Activated naive CD4-positive, alpha-beta T cell treated with anti-CD3 and anti-CD28 coated beads, Interleukin-2, amount 50 U/mL, for 16 hours (primary cell): ENCODE measurements around the gene SLC66A3.

Experiments used
- DNase-seq: peaks from one replicate; pipeline ENCODE4 v3.0.0-alpha.2; 2020

SLC66A3 gene

DNA sequence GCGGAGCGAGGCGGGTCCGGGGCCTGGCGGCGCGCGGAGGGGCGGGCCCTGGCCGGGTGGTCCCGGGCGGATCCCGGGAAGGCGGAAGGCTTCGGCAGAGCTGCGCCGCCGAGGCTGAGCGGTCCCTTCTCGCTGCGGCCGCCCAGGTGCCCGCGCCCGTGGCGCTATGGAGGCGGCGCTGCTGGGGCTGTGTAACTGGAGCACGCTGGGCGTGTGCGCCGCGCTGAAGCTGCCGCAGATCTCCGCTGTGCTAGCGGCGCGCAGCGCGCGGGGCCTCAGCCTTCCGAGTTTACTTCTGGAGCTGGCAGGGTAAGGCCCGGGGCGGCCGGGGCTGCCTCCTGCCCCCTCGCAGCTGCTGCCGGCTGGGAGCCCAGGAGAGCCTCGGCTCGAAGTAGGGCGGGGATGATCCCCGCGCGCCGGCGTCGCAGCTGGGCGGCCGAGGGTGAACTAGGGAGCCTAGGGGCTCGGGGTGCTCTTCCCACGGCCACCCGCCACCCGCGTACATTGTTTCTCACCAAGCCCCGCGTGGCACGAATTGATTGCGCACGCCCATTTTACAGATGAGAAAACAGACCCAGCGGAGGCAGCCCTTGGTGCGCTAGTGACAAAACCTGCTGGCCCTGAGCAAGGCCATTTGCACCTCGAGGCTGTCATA, at the start of gene SLC66A3:
TSS of gene SLC66A3 (plus strand) at position 87 of the 655 bp plus-strand sequence. CDS start at position 167, 80 bp downstream.
- peak; percentile 78 for DNase-seq

DNA sequence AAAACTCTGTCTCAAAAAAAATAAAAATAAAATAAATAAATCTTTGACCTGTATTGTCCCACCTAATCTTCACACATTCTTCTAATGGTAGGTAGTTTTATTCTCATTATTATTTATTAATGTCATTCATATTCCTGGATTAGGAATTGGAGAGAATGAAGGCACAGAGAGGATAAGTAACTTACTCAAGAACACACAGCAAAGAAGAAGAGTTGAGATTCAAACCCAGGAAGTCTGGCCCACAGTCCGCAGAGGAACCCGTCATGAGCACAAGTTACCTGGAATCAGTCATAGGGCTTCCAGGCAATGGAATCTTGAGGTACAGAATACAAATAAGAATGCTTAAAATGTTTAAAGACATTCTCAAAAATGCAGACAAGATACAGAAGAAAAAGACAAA, 46.3 kb upstream of the SLC66A3 start:
- no peak for DNase-seq

DNA sequence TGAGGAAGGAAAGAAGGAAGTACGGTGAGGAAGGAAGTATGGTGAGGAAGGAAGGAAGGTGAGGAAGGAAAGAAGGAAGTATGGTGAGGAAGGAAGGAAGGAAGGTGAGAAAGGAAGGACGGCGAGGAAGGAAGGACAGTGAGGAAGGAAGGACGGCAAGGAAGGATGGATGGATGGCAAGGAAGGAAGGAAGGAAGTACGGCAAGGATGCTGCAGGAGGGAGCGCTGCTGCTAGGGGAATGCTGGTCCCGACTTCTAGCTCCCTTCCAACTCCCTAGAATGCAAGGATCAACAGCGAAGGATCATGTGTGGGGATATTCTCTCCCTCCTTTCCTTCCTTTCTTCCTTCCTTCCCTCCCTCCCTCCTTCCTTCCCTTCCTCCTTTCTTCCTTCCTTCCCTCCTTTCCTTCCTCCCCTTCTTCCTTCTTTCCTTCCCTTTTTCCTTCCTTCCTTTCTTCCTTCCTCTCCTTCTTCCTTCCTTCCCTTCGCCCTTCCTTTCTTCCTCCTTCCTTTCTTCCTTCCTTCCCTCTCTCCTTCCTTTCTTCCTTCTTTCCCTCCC, 42.3 kb upstream of the SLC66A3 start:
- no peak for DNase-seq

- no peak for DNase-seq
Observed at GRCh38 chr2:11117776-11118175, 37.5 kb upstream of the SLC66A3 start.

DNA sequence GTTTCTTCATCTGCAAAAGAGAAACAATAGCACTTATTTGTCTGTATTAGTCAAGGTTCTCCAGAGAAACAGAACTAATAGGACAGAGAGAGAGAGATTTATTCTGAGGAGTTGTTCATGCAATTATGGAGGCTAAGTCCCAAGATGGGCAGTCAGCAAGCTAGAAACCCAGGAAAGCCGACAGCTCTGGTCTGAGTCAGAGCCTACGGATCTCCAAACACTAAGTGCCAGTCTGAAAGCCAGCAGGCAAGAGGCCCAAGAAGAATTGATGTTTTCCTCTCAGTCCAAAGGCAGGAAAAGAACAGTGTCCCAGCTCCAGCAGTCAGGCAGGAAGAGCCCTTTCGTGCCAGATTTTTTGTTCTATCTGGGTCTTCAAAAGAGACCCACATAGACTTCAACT, 36.5 kb upstream of the SLC66A3 start:
- DNase-seq, result no peak

DNA sequence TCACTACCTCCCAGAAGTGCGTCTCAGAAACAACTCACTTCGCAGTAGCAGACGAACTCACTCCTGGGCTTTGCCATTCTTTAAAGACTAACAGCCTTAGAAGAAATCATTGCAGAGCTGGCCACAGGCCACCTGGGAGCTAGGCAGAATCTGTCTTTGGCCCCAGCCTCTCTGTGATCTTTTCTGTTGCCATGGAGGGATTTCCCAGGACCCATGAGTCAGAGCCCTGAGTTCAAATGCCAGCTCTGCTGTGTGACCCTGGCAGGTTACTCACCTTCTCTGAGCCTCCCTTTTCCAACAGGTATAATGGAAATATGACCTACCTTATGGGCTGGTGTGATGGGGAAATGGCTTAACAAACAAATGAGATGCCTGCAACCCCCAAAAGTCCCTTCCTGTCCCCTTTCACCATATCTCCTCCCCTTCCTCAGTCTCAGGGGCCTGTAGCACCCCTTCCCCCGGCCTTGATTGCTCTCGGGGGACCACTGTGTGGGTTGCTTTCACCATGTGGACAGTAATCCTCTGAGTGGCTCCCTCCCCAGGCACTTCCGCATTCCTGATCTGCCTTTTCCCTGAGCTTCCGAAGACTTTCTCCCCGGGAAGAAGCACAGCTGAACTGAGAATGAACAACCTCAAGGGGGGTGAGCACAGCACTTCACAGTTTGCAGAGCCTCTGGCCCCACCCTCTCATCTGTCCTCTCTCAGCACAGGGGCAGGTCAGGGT, 34.0 kb upstream of the SLC66A3 start:
- DNase-seq, result no peak

DNA sequence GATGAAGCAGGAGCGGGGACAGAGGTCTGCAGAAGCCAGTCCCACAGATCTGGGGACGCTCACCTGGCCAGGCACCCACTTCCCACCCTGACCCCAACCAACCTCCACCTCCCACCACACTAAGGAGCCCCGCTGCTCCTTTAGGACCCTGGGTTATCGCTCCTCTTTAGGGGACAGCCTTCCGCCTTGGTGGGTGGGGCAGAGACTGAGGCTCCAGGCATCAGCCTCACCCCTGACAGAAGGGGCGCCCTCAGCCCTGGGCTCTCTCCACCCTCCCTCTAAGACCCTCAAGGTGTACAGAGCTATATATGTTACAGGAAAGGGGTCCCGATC, 33.5 kb upstream of the SLC66A3 start:
- DNase-seq, result no peak

DNA sequence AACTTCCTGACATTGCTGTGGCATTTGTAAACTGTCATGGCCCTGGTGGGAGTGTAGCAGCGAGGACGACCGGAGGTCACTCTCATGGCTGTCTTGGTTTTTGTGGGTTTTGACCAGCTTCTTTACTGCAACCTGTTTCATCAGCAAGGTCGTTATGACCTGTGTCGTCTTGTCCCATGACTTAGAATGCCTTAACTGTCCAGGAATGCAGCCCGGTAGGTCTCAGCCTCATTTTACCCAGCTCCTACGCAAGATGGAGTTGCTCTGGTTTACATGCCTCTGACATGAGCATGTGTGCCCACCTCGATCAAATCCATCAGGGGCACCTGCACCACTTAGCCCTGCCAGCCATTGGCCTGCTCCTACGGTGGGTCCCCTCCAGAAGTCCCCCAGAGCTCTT, 32.9 kb upstream of the SLC66A3 start:
- no peak for DNase-seq

DNA sequence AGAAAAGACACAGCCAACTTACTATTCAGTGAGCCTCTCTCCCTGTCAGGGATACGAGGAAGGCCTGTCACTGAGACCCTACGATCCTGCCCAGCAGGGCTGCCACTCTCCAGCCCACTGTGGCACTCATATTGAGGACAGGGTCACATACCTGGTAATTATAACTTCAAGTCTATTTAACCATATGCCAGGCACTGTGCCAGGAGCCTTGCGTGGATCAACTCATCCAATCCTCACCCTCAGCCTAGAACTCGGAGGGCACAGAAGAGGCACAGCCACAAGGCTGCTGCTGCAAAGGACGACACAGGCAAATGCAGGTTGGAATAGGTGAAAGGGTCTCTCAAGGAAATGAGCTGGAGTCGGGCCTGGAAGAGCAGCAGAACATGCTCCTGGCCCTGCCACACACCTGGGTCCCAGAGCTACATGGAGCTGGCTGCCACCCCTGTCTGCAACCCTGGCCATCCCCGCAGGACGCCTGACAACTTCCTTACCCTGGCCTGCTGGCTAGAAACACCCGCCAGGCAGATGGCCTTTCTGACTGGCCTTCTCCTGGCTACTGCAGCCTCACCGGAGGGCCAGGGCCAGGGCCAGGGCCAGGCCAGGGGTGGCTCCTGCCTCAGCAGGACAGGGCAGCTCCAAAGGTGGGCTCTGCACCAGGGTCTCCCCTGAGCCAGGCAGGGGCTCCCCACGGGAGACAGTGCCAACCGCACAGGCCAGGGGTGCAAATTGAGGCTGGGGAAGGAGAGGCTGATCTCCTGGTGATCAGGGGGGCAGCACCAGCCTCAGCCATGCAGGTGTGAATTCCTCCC, 32.1 kb upstream of the SLC66A3 start:
- DNase-seq, result no peak

DNA sequence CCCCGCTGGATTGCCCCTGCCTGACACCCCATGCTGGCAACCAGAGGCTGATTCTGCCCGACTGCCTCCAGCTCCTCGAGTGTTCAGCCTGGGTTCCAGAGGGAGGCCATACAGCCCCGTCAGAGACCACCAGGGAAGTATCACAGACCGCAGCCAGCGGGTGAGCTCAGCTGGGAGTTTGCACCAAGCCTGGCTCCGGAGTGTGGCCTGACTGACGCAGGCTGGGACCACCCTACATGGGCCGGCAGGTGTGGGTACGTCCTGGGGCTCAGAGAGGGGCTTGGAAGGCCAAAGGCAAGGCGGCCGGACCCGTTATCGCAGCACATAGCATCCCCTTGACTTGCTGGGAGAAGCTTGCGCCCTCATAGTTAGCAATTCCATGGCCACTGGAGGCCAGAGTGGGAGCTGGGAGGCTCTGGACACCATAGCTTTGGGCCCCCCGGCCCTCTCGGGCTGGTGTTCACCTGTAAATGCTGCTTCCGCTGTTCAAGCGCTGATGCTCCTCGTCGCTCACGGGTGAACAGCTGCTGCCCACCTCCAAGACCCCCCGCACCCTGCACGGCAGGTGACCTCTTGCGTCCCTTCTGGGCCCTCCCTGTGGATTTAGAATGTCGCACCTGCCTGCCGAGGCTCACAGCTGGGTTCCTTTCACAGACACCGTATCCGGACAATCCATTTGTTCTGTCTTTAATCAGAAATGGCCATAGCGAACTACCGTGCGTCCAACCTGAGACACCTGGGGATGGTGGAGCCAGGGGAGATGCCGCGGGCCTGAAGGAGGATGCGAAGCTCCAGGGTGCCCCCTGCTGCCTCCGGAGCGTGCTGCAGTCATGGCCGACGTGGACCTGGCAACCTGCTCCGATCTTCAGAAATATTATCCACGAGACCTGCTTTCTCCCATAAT, 31.2 kb upstream of the SLC66A3 start:
- peak; percentile 73 for DNase-seq

GRCh38 chr2:11124760-11125068, 30.6 kb upstream of the SLC66A3 start:
- DNase-seq, result no peak

- DNase-seq, result no peak
Observed at GRCh38 chr2:11127761-11128160, 27.5 kb upstream of the SLC66A3 start.

DNA sequence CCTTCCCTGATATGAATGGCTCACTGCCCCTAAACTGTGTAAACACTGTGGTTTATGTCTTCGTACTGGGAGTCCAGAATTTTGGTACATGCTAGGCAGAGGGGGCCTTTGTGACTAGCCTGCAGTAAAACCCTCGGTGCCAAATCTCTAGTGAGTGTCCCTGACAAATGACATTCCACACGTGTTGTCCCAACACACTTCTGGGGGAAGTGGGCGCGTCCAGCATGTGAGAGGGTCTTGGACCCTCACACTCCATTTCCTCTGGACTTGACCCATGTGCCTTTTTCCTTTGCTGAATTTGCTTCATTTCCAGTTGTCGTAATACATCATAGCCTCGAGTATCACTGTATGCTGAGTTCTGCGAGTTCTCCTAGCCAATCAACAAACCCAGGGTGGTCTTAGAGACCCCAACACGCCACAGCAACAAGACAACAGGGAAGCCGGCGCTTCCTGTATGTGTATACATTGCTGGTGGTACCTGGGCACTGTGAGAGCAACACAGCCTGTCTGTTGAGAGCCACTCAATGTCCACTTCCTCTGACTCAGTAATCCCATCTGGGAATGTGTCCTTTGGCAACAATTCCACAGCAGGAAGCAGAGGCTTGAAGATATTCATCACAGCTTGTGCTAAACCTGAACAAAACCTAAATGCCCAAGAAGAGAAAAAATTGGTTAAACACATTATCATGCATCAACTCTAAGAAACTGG, 26.9 kb upstream of the SLC66A3 start:
- DNase-seq, result no peak

DNA sequence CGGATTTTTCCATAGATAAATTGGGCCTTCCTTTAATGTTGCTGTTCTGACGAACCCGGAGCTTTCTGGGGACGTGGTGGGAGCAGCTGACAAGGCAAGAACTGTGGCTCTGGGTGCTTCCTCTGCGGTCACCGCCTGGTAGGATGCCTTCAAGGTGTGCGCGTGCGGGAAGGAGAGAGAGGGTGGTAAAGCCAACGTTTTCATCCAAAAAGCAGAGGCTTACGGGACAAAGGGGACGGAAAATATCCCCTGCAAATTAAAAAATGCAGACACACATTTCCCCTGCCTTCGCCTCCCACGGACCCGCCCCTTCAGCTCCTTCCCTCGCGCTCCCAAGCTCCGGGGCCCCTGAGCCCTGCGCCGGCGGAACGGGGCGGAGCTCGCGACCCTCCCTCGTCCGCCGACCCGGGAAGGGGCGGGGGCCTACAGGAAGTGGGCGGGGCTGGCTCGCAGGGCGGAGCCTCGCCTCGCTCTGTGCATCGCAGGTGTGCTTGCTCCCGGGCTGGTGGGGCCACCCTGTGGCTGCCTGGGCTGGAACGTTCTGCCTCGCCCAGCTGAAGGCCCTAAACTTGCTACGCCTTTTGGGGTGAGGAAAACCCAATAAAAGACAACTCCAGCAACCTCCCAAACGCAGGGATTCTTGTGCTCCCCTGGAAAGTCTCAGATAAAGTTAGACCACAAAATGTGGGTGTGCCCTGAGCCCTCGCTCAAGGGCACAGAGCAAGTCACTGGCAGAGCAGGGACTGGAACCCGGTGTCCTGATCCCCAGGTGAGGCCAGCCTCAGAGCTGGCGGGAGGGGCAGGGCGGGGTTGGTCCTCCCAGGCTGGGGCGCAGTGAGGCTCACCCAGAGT, 25.4 kb upstream of the SLC66A3 start:
- peak; percentile 82 for DNase-seq

GRCh38 chr2:11131166-11131920, 23.9 kb upstream of the SLC66A3 start:
- DNase-seq, result no peak

- no peak for DNase-seq
Observed at GRCh38 chr2:11132036-11132671, 23.1 kb upstream of the SLC66A3 start.

DNA sequence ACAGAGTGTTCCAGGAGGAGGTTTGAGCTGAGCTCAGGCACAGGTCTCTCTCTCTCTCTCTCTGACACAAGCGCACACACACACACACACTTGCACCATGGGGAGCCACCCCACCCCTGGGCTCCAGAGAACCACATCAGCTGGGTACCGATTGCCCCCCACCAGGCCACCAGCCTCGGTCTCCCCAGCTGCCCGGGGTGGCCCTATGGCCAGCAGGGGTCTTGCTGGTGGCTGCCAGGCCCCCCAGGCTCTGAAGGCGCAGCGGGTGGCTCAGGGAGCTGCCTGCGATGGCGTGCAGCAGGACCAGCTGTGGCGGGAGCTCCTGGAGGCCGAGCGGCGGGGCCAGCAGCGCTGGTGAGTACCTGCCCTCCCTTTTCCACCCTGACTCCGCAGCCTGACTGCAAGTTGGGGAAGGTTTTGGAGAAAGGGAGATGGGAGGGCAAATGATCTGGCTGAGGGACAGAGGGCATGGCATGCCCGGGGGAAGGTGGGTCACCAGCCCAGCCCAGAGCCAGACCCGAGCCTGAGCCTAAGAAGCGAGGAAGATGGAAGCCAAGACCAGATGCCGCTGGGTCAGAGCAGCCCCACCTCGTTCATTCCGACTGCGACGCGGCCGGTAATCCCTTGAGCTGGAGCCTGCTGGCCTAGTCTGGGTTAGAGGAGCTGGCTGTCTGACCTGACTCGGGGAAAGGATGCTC, 21.9 kb upstream of the SLC66A3 start:
- no peak for DNase-seq

DNA sequence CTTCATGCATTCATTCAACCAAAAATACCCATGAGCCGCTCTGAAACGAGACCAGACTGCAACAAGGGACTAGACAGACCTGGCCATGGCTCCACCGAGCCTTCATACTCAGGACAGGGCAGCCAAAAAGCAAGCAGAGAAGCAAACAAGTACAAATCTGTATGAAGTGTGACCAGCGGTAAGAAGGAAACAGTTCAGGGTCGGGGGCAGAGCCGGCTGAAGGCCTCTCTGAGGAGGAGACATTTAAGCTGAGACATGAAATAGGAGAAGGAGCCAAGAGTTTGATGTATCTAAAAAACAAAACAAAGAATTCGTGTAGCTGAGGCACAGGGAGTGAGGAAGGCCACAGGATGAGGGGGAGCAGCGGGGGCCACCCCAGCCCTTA, 21.3 kb upstream of the SLC66A3 start:
- no peak for DNase-seq

DNA sequence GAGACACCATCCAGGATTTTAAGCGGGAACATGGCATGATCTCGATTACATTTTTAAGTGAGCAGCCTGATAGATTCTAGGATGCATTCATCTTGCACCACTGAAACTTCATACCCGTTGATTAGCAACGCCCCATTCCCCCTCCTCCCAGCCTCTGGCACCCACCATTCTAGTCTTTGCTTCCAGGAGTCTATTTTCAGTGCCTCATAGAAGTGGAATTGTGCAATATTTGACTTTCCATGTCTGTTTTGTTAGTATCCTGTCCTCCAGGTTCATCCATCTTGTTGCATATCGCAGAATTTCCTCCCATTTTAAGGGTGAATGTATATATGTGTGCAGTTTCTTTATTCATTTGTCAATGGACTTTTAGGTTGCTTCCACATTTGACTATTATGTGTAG, 20.9 kb upstream of the SLC66A3 start:
- DNase-seq, result no peak
